Endothelial cell of umbilical vein (primary cell): ENCODE data around the gene BNC2. TPM values are rescaled to one million over a fixed set of nuclear protein-coding genes. Genes with fewer than 3 reads are reported as not detected.

Experiments
- BruUV-seq: library from RNA; stranded (reverse); fragments of 400-500 nt; replicated peaks from 2 replicates; lab custom pipeline; 2021; lab: Mats Ljungman, UMichigan
- CTCF ChIA-PET: fragments of 300-600, 350-600 bp; sonication (Branson Sonifier 250); formaldehyde crosslinking; loops from one replicate; lab custom pipeline; 2021; ENCODE audit warnings: antibody characterized with exemption, inconsistent platforms; lab: Charles Lee
- POLR2A ChIA-PET: fragments of 300-600, 350-600 bp; sonication (Branson Sonifier 250); formaldehyde crosslinking; loops from one replicate; lab custom pipeline; 2021; ENCODE audit warnings: antibody characterized with exemption, inconsistent platforms; lab: Charles Lee
- DNase-seq: peaks from one replicate; pipeline ENCODE4 v3.0.0-alpha.2; 2011; ENCODE audit warnings: low read depth, low spot score
- FAIRE-seq: peaks from 2 replicates; lab custom pipeline; 2011; peaks lifted over from hg19 to GRCh38; lab: Jason Lieb, UNC
- H2AFZ ChIP-seq: 2 replicates; pipeline ENCODE4 v1.6.0; 2012; ENCODE audit warnings: low read depth, low read length, control low read depth, inconsistent platforms
- H3K27ac ChIP-seq: 2 replicates; pipeline ENCODE4 v1.5.1; 2011; ENCODE audit warnings: low read depth, mild to moderate bottlenecking, control low read depth, low read length, moderate library complexity; ENCODE audit not compliant: insufficient read depth
- H3K27me3 ChIP-seq, 2 experiments: 2 replicates each; pipeline versions ENCODE4 v1.6.0 to v1.6.1; 2011; ENCODE audit warnings: low read length in 2 of 2, mixed read lengths in 1 of 2; ENCODE audit not compliant: control insufficient read depth in 2 of 2, insufficient read depth in 2 of 2
- H3K36me3 ChIP-seq, 2 experiments: 2 replicates in 1 of 2; 3 replicates in 1 of 2; pipeline ENCODE4 v1.5.1; 2011; ENCODE audit warnings: low read length in 2 of 2, mild to moderate bottlenecking in 1 of 2, moderate library complexity in 1 of 2; ENCODE audit not compliant: control insufficient read depth in 2 of 2, insufficient read depth in 2 of 2; ENCODE audit errors: extremely low read depth in 1 of 2
- H3K4me1 ChIP-seq: 3 replicates; pipeline ENCODE4 v1.5.1; 2011; ENCODE audit warnings: mild to moderate bottlenecking, low read length; ENCODE audit not compliant: control insufficient read depth, insufficient read depth; ENCODE audit errors: extremely low read depth
- H3K4me2 ChIP-seq: 2 replicates; pipeline ENCODE4 v1.6.1; 2011; ENCODE audit warnings: low read length, control low read depth, mixed read lengths; ENCODE audit not compliant: insufficient read depth
- H3K4me3 ChIP-seq, 3 experiments: fragments of 200-600 bp in 1 of 3; sonication (generic), shearing (Covaris generic) in 1 of 3; replicated peaks in 1 of 3; 2 replicates each; pipeline ENCODE4 v1.5.1; 2011 to 2016; ENCODE audit warnings: control low read depth in 3 of 3, low read length in 3 of 3, mild to moderate bottlenecking in 2 of 3, inconsistent platforms in 1 of 3, low read depth in 1 of 3, moderate library complexity in 1 of 3; ENCODE audit not compliant: insufficient read depth in 1 of 3
- H3K79me2 ChIP-seq: 2 replicates; pipeline ENCODE4 v1.6.0; 2012; ENCODE audit warnings: low read length, inconsistent platforms; ENCODE audit not compliant: control insufficient read depth, insufficient read depth
- H3K9ac ChIP-seq: replicated peaks from 2 replicates; pipeline ENCODE3; 2011; ENCODE audit warnings: low read length, control low read depth; ENCODE audit not compliant: insufficient read depth; ENCODE audit errors: extremely low read depth
- H3K9me1 ChIP-seq: replicated peaks from 3 replicates; pipeline ENCODE4 v1.6.0; 2011; ENCODE audit warnings: mild to moderate bottlenecking, low read length; ENCODE audit not compliant: control insufficient read depth, insufficient read depth; ENCODE audit errors: extremely low read depth
- H3K9me3 ChIP-seq: replicated peaks from 2 replicates; pipeline ENCODE4 v1.5.1; 2012; ENCODE audit warnings: low read length, inconsistent platforms; ENCODE audit not compliant: control insufficient read depth, insufficient read depth
- H4K20me1 ChIP-seq: replicated peaks from 2 replicates; pipeline ENCODE3; 2011; ENCODE audit warnings: mild to moderate bottlenecking, low read length; ENCODE audit not compliant: control insufficient read depth, insufficient read depth; ENCODE audit errors: extremely low read depth
- CTCF ChIP-seq, 2 donors: IDR thresholded peaks; 1 replicate in 1 of 2; 2 replicates in 1 of 2; pipeline ENCODE4 v1.5.1; 2011; ENCODE audit warnings: low read length in 2 of 2, mild to moderate bottlenecking in 2 of 2, moderate library complexity in 2 of 2, control low read depth in 1 of 2, inconsistent platforms in 1 of 2, low read depth in 1 of 2; ENCODE audit not compliant: insufficient read depth in 1 of 2; ENCODE audit errors: extremely low read depth in 1 of 2
- EZH2 ChIP-seq: IDR thresholded peaks from 2 replicates; pipeline ENCODE4 v1.6.1; 2012; ENCODE audit warnings: borderline replicate concordance, low read depth, mild to moderate bottlenecking, moderate library complexity, low read length, inconsistent platforms; ENCODE audit not compliant: severe bottlenecking
- FOS ChIP-seq: IDR thresholded peaks from 2 replicates; pipeline ENCODE4 v1.6.1; 2011; ENCODE audit warnings: mild to moderate bottlenecking, low read length, moderate library complexity, borderline replicate concordance; ENCODE audit not compliant: insufficient read depth
- GATA2 ChIP-seq: IDR thresholded peaks from 2 replicates; pipeline ENCODE4 v1.7.0; 2011; ENCODE audit warnings: low read depth, mild to moderate bottlenecking, moderate library complexity, mixed read lengths, low read length; ENCODE audit not compliant: insufficient read length, insufficient read depth
- JUN ChIP-seq: IDR thresholded peaks from 2 replicates; pipeline ENCODE4 v1.6.1; 2011; ENCODE audit warnings: borderline replicate concordance, low read depth; ENCODE audit not compliant: insufficient read length, insufficient read depth
- MAX ChIP-seq: IDR thresholded peaks from 2 replicates; pipeline ENCODE4 v1.6.1; 2011; ENCODE audit not compliant: insufficient read depth, insufficient read length
- MYC ChIP-seq: IDR thresholded peaks from one replicate; pipeline ENCODE4 v1.6.1; 2011; ENCODE audit warnings: mild to moderate bottlenecking, low read depth, low read length
- POLR2A ChIP-seq: IDR thresholded peaks from 2 replicates; pipeline ENCODE4 v1.6.1; 2012; ENCODE audit warnings: low read depth, mild to moderate bottlenecking, control low read depth, low read length
- POLR2AphosphoS5 ChIP-seq: IDR thresholded peaks from 2 replicates; pipeline ENCODE4 v1.6.1; 2012; ENCODE audit warnings: low read depth, mild to moderate bottlenecking, control low read depth, low read length, moderate library complexity; ENCODE audit not compliant: insufficient read depth
- dilution Hi-C: fragments of 300-500 bp; cut with MboI; formaldehyde crosslinking; loops from one replicate; pipeline ENCODE4 v1.15.0; 2019; ENCODE audit warnings: low sequenced_read_pairs; ENCODE audit not compliant: extremely low pct_ligation_motif_present
- intact Hi-C: fragments of 100-400 bp; cut with micrococcal nuclease; formaldehyde crosslinking; loops from one replicate; pipeline ENCODE4 v1.10.0; 2022
- polyA plus RNA-seq, 4 experiments: library from polyadenylated mRNA; depleted of rRNA in 3 of 4; stranded (reverse) in 3 of 4; unstranded in 1 of 4; fragments of >200 nt; gene quantifications; 2 replicates each; pipeline versions ENCODE4 v1.2.1 to v1.2.3, GENCODE V29; 2011 to 2012; ENCODE audit warnings: missing spikeins in 1 of 4
- total RNA-seq: library from RNA; stranded (reverse); gene quantifications from 2 replicates; pipeline ENCODE4 v1.2.3, GENCODE V29; 2021

Gene BNC2
- total and polyA plus RNA-seq, 2 donors (not counting 3 experiments of a cell fraction or from before 2014, with no cell fraction given), result 12.1 to 34.3 TPM

- Histone ChIP-seq H3K27me3 (no peaks in the 10 kb centered on the region), H3K79me2 (no peaks in the 10 kb centered on the region), H3K9ac (no peak overlapping the region), H3K27ac (no peak overlapping the region), H3K36me3 (no peaks in the 10 kb centered on the region), H4K20me1 (no peaks in the 10 kb centered on the region), H3K4me1 (no peaks in the 10 kb centered on the region), H2AFZ (no peak overlapping the region), H3K4me2 (no peak overlapping the region), H3K4me3 (no peak overlapping the region), H3K9me1 (no peaks in the 10 kb centered on the region), H3K9me3 (no peaks in the 10 kb centered on the region)
- intact Hi-C loops (no loop called here), dilution Hi-C loops (no loop called here)
- TF ChIP-seq GATA2 (no peak), POLR2A (no peak), MAX (no peak), CTCF (IDR thresholded peaks at IDR 0.05; ENCODE audit: extremely low read depth in 1 of 2, insufficient read depth in 1 of 2, low read depth in 1 of 2, low read length in 2 of 2) (no peak), JUN (no peak)
- no TSS peak for BruUV-seq
- FAIRE-seq (no peak), DNase-seq (no peak)
- CTCF ChIA-PET, result interaction anchor here (0.7 to 1.1 kb wide), 3 partner anchors 26 to 950 kb away, joined by 3 read pairs; no protein-coding TSS in a partner anchor
- POLR2A ChIA-PET, result no interaction called here
Observed at GRCh38 chr9:16904655-16905054, 34.2 kb upstream of the BNC2 start.

- Histone ChIP-seq H3K36me3 (no peaks in the 10 kb centered on the region), H2AFZ (no peak overlapping the region), H3K4me2 (no peak overlapping the region), H3K9me3 (no peaks in the 10 kb centered on the region), H3K4me3 (no peak overlapping the region), H3K79me2 (no peaks in the 10 kb centered on the region), H3K9ac (no peak overlapping the region), H3K4me1 (no peaks in the 10 kb centered on the region), H3K9me1 (no peaks in the 10 kb centered on the region), H4K20me1 (no peaks in the 10 kb centered on the region), H3K27me3 (no peaks in the 10 kb centered on the region), H3K27ac (no peak overlapping the region)
- CTCF ChIA-PET, result no interaction called here
- POLR2A ChIA-PET, result no interaction called here
- dilution Hi-C loops, result no loop called here
- intact Hi-C loops, result no loop called here
- no TSS peak for BruUV-seq
- DNase-seq (no peak), FAIRE-seq (no peak)
- no peak for TF ChIP-seq POLR2AphosphoS5
- TF ChIP-seq JUN, result no peak
- no peak for TF ChIP-seq MYC
- TF ChIP-seq FOS, result no peak
- TF ChIP-seq POLR2A, result no peak
- TF ChIP-seq MAX, result no peak
- no peak for TF ChIP-seq GATA2
- TF ChIP-seq EZH2, result no peak
- TF ChIP-seq CTCF (IDR thresholded peaks at IDR 0.05; ENCODE audit: extremely low read depth in 1 of 2, insufficient read depth in 1 of 2, low read depth in 1 of 2, low read length in 2 of 2), result no peak
Observed at GRCh38 chr9:16901590-16901989, 31.1 kb upstream of the BNC2 start.
